Loucy (cell line): ENCODE data around the gene SPEF1.

Experiments
- H2AFZ ChIP-seq: fragments of 200-600 bp; sonication (generic); 2 replicates; pipeline ENCODE4 v1.6.0; 2016; ENCODE audit warnings: antibody characterized with exemption, mild to moderate bottlenecking, low read length, moderate library complexity
- H3F3A ChIP-seq: fragments of 200-600 bp; 2 replicates; pipeline ENCODE4 v1.6.0; 2016; ENCODE audit warnings: antibody characterized with exemption, low read depth, mild to moderate bottlenecking
- H3K27me3 ChIP-seq: fragments of 200-600 bp; sonication (generic); 2 replicates; pipeline ENCODE4 v1.6.1; 2014; ENCODE audit warnings: low read length, mild to moderate bottlenecking; ENCODE audit not compliant: insufficient read depth, poor library complexity, severe bottlenecking
- H3K36me3 ChIP-seq: fragments of 200-600 bp; sonication (generic); 2 replicates; pipeline ENCODE4 v1.6.1; 2016; ENCODE audit warnings: low read length; ENCODE audit not compliant: insufficient read depth
- H3K4me1 ChIP-seq: fragments of 200-600 bp; sonication (generic); 2 replicates; pipeline ENCODE4 v1.5.1; 2014; ENCODE audit warnings: low read length, mild to moderate bottlenecking; ENCODE audit not compliant: insufficient read depth, poor library complexity, severe bottlenecking
- H3K4me2 ChIP-seq: fragments of 200-600 bp; sonication (generic); 2 replicates; pipeline ENCODE4 v1.6.0; 2014; ENCODE audit warnings: antibody characterized with exemption, low read length, low read depth, mild to moderate bottlenecking; ENCODE audit not compliant: poor library complexity, severe bottlenecking
- H3K4me3 ChIP-seq: fragments of 200-600 bp; sonication (generic); 2 replicates; pipeline ENCODE4 v1.5.1; 2014; ENCODE audit warnings: low read length, mild to moderate bottlenecking, mixed read lengths; ENCODE audit not compliant: poor library complexity, severe bottlenecking
- H3K79me2 ChIP-seq: fragments of 200-600 bp; sonication (generic); 2 replicates; pipeline ENCODE4 v1.6.1; 2014; ENCODE audit warnings: low read length; ENCODE audit not compliant: insufficient read depth
- H3K9ac ChIP-seq: fragments of 200-600 bp; sonication (generic); 2 replicates; pipeline ENCODE4 v1.6.0; 2014; ENCODE audit warnings: mild to moderate bottlenecking, low read depth, low read length, moderate library complexity; ENCODE audit not compliant: poor library complexity, severe bottlenecking
- H3K9me2 ChIP-seq: fragments of 200-600 bp; sonication (generic); replicated peaks from 2 replicates; pipeline ENCODE4 v1.6.1; 2016; ENCODE audit warnings: low read depth, low read length, mixed read lengths
- H3K9me3 ChIP-seq: fragments of 200-600 bp; sonication (generic); 2 replicates; pipeline ENCODE4 v1.6.1; 2014; ENCODE audit warnings: mild to moderate bottlenecking, antibody characterized with exemption, low read length, low read depth; ENCODE audit not compliant: insufficient read depth
- H4K20me1 ChIP-seq: fragments of 200-600 bp; sonication (generic); 2 replicates; pipeline ENCODE4 v1.6.0; 2014; ENCODE audit warnings: antibody characterized with exemption, low read length, mild to moderate bottlenecking; ENCODE audit not compliant: insufficient read depth, poor library complexity, severe bottlenecking
- CTCF ChIP-seq: fragments of 200-600 bp; sonication (generic); conservative IDR thresholded peaks from 2 replicates; pipeline ENCODE4 v1.5.1; 2014; ENCODE audit warnings: mild to moderate bottlenecking, antibody characterized with exemption, low read length
- EZH2phosphoT487 ChIP-seq: fragments of 200-600 bp; IDR thresholded peaks from 2 replicates; pipeline ENCODE4 v1.6.1; 2018; ENCODE audit warnings: antibody characterized with exemption, mild to moderate bottlenecking, moderate library complexity, borderline replicate concordance

The SPEF1 gene

GRCh38 chr20:3800878-3801260 is 19.6 kb upstream of the SPEF1 start:
- Histone ChIP-seq H3F3A (no peaks in the 10 kb centered on the region), H3K36me3 (peaks cover 57% of the 10 kb centered on the region; the same call in 1 of the 2 replicates), H3K4me3 (no peak overlapping the region), H3K27me3 (no peaks in the 10 kb centered on the region), H3K4me2 (no peak overlapping the region), H3K9me2 (no peaks in the 10 kb centered on the region), H4K20me1 (peaks cover 31% of the 10 kb centered on the region), H3K4me1 (peaks cover 33% of the 10 kb centered on the region), H3K9ac (no peak overlapping the region), H2AFZ (no peak overlapping the region), H3K9me3 (no peaks in the 10 kb centered on the region), H3K79me2 (peaks cover 54% of the 10 kb centered on the region)
- TF ChIP-seq CTCF (no peak), EZH2phosphoT487 (no peak)

DNA sequence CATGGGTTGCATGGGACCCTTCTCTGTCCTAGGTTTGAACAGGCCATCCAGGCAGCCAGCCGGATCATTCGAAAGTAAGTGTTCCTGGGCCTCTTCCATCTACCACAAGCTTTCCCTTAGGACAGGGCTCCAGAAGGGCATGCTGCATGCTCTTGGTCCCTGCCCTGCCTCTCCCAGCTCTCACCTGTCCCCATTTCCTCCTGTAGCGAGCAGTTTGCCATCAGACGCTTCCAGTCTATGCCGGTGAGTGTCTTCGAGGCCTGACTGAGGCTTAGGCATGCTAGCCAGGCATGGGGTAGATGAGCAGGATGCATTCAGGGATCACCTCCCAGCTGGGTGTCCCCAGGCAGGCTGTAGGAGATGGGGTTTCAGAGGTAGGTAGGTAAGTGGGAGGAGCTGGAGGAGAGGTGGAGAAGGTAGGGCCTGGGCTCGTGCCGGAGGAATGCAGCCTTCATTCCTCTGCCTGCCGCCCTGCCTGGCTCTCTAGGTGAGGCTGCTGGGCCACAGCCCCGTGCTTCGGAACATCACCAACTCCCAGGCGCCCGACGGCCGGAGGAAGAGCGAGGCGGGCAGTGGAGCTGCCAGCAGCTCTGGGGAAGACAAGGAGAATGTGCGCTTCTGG is 19.1 kb upstream of the SPEF1 start:
- Histone ChIP-seq H3K9me2 (no peaks in the 10 kb centered on the region), H3F3A (no peaks in the 10 kb centered on the region), H3K79me2 (peaks cover 59% of the 10 kb centered on the region), H3K4me1 (peaks cover 37% of the 10 kb centered on the region), H3K4me2 (no peak overlapping the region), H3K4me3 (no peak overlapping the region), H3K9me3 (no peaks in the 10 kb centered on the region), H3K36me3 (peaks cover 54% of the 10 kb centered on the region; the same call in 1 of the 2 replicates), H4K20me1 (peaks cover 31% of the 10 kb centered on the region), H3K9ac (no peak overlapping the region), H3K27me3 (no peaks in the 10 kb centered on the region), H2AFZ (no peak overlapping the region)
- TF ChIP-seq CTCF = no peak
- no peak for TF ChIP-seq EZH2phosphoT487

DNA sequence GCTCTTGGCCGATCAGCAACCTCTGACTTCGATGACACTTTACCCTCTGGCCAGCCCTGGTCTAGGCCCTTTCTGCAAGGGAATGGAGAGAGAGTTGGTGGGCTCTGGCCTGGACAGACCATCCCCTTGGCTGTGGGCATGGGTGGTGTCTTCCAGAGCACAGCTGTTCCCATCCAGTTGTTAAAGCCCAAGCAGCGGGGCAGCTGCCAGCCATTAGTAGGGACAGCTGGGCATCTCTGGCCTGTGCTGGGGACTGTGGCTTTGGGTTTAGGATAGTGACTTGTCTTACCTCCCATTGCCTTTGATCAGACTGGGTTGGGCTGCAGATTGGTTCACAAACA is 17.6 kb upstream of the SPEF1 start:
- H3K9me2 ChIP-seq = no peaks in the 10 kb centered on the region
- peaks cover 31% of the 10 kb centered on the region for H4K20me1 ChIP-seq
- peak overlapping the region; percentile 91 for H3K9ac ChIP-seq
- peaks cover 59% of the 10 kb centered on the region for H3K79me2 ChIP-seq
- H3F3A ChIP-seq = no peaks in the 10 kb centered on the region
- peaks cover 39% of the 10 kb centered on the region; the same call in 1 of the 2 replicates for H3K36me3 ChIP-seq
- H3K9me3 ChIP-seq = no peaks in the 10 kb centered on the region
- H3K27me3 ChIP-seq = no peaks in the 10 kb centered on the region
- peaks cover 45% of the 10 kb centered on the region for H3K4me1 ChIP-seq
- H3K4me2 ChIP-seq = peak overlapping the region; percentile 88
- H2AFZ ChIP-seq = no peak overlapping the region
- TF ChIP-seq EZH2phosphoT487 (no peak), CTCF (no peak)
- H3K4me3 ChIP-seq = peak overlapping the region; percentile 98
